C1 segment of cervical spinal cord (tissue), 14 donors: Measurements from ENCODE around the gene PCDHA9.
"Not testable (repeated sequence)": the region's sequence is repeated elsewhere in the genome, so short reads cannot be mapped to it uniquely, and the experiment has no call there.

Source experiments
- DNase-seq, 14 donors: peaks; one replicate each; lab custom pipeline; 2025; lab: John Stamatoyannopoulos, UW

The PCDHA9 gene, protein sequence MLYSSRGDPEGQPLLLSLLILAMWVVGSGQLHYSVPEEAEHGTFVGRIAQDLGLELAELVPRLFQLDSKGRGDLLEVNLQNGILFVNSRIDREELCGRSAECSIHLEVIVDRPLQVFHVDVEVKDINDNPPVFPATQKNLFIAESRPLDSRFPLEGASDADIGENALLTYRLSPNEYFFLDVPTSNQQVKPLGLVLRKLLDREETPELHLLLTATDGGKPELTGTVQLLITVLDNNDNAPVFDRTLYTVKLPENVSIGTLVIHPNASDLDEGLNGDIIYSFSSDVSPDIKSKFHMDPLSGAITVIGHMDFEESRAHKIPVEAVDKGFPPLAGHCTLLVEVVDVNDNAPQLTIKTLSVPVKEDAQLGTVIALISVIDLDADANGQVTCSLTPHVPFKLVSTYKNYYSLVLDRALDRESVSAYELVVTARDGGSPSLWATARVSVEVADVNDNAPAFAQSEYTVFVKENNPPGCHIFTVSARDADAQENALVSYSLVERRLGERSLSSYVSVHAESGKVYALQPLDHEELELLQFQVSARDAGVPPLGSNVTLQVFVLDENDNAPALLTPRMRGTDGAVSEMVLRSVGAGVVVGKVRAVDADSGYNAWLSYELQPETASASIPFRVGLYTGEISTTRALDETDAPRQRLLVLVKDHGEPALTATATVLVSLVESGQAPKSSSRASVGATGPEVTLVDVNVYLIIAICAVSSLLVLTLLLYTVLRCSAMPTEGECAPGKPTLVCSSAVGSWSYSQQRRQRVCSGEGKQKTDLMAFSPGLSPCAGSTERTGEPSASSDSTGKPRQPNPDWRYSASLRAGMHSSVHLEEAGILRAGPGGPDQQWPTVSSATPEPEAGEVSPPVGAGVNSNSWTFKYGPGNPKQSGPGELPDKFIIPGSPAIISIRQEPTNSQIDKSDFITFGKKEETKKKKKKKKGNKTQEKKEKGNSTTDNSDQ

DNA sequence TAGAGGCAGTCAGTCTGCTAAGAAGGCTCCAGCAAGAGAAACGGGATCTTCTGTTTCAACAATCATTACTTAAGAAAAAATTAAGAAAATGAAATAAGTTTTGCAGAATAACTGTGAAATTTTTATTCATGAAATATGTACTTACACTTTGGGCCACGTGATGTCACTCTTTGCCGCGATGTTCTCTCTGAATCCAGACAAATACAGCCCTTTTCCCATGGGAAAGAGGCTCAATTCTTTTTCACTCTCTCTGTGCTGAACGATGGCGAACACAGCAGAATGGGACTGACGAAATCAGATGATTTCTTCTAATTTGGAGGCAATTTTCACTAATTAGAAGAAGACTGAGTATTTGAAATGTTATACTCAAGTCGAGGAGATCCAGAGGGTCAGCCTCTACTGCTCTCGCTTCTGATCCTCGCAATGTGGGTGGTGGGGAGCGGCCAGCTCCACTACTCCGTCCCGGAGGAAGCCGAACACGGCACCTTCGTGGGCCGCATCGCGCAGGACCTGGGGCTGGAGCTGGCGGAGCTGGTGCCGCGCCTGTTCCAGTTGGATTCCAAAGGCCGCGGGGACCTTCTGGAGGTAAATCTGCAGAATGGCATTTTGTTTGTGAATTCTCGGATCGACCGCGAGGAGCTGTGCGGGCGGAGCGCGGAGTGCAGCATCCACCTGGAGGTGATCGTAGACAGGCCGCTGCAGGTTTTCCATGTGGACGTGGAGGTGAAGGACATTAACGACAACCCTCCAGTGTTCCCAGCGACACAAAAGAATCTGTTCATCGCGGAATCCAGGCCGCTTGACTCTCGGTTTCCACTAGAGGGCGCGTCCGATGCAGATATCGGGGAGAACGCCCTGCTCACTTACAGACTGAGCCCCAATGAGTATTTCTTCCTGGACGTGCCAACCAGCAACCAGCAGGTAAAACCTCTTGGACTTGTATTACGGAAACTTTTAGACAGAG is at the start of gene PCDHA9:
Gene PCDHA9, plus strand, starts transcription at position 244 of the 964 bp plus-strand sequence. Its CDS starts 114 bp downstream, at position 358.
- peak in 1 of 14 donors; percentile 19 for DNase-seq

DNA sequence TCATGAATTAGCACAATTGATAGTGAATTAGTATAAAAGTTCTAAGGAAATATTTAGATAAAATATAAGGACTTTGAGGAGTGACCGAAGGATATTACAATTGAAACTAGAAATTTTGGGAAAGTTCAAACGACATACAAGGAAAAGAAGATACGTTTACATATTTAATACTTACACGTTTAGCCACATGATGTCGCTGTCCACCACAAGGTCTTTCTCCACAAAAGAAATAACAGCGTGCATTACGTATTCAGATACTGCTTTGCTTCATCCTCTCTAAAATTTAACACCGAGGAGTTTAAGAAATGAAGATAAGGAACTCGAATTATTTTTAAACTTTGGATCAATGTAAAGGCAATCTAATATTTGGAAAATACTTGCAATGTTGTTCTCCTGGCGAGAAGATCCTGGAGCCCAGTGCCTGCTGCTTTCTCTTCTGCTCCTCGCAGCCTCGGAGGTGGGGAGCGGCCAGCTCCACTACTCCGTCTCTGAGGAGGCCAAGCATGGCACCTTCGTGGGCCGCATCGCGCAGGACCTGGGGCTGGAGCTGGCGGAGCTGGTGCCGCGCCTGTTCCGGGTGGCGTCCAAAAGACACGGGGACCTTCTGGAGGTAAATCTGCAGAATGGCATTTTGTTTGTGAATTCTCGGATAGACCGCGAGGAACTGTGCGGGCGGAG is 47.2 kb upstream of the PCDHA9 start, which contains the start of gene PCDHA3:
Gene PCDHA3, plus strand, starts transcription at position 242 of the 678 bp plus-strand sequence.
- DNase-seq, result peak in 3 of 14 donors; percentile 10 to 14 (median 13)

DNA sequence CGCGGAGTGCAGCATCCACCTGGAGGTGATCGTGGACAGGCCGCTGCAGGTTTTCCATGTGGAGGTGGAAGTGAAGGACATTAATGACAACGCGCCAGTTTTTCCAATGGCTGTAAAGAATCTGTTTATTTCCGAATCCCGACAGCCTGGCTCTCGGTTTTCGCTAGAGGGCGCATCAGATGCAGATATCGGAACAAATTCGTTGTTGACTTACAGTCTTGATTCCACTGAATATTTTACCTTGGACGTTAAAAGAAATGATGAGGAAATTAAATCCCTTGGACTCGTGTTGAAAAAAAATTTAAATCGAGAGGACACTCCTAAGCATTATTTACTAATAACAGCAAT is 46.7 kb upstream of the PCDHA9 start:
- DNase-seq, result peak in 3 of 14 donors; percentile 10 to 21 (median 19)

DNA sequence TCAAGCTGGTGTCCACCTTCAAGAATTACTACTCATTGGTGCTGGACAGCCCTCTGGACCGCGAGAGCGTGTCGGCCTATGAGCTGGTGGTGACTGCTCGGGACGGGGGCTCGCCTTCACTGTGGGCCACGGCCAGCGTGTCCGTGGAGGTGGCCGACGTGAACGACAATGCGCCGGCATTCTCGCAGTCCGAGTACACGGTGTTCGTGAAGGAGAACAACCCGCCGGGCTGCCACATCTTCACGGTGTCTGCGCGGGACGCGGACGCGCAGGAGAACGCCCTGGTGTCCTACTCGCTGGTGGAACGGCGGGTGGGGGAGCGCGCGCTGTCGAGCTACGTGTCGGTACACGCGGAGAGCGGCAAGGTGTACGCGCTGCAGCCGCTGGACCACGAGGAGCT is 45.8 kb upstream of the PCDHA9 start:
- DNase-seq, result not testable (repeated sequence)

DNA sequence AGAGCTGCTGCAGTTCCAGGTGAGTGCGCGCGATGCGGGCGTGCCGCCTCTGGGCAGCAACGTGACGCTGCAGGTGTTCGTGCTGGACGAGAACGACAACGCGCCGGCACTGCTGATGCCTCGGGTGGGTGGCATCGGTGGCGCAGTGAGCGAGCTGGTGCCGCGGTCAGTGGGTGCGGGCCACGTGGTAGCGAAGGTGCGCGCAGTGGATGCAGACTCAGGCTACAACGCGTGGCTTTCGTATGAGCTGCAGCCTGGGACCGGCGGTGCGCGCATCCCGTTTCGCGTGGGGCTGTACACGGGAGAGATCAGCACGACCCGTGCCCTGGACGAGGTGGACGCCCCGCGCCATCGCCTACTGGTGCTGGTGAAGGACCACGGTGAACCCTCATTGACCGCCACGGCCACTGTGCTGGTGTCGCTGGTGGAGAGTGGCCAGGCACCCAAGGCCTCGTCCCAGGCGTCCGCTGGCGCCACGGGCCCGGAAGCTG is 45.4 kb upstream of the PCDHA9 start:
- no peak for DNase-seq

DNA sequence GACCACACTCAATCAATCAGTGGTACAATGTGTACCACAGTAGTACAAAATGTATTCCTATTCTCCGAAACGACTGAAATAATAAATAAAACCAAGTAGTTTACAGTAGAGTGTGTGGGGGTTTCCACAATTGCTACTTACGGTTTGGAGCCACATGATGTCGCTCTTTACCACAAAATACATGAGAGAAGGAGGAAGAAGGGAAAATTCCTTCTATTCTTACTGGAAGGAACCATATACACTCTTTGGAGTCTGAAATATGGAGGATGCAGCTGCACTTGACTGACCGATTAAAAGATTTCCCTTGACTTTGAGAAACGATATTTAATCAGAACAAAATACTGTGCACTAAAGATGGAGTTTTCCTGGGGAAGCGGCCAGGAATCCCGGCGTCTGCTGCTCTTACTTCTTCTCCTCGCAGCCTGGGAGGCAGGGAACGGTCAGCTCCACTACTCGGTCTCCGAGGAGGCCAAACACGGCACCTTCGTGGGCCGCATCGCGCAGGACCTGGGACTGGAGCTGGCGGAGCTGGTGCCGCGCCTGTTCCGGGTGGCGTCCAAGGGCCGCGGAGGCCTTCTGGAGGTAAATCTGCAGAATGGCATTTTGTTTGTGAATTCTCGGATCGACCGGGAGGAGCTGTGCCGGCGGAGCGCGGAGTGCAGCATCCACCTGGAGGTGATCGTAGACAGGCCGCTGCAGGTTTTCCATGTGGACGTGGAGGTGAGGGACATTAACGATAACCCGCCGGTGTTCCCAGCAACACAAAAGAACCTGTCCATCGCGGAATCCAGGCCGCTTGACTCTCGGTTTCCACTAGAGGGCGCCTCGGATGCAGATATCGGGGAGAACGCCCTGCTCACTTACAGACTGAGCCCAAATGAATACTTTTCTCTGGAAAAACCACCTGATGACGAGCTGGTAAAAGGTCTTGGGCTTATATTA is 41.1 kb upstream of the PCDHA9 start, which contains the start of gene PCDHA4:
Gene PCDHA4, plus strand, starts transcription at position 235 of the 942 bp plus-strand sequence.
- peak in 7 of 14 donors; percentile 20 to 44 (median 31) for DNase-seq

DNA sequence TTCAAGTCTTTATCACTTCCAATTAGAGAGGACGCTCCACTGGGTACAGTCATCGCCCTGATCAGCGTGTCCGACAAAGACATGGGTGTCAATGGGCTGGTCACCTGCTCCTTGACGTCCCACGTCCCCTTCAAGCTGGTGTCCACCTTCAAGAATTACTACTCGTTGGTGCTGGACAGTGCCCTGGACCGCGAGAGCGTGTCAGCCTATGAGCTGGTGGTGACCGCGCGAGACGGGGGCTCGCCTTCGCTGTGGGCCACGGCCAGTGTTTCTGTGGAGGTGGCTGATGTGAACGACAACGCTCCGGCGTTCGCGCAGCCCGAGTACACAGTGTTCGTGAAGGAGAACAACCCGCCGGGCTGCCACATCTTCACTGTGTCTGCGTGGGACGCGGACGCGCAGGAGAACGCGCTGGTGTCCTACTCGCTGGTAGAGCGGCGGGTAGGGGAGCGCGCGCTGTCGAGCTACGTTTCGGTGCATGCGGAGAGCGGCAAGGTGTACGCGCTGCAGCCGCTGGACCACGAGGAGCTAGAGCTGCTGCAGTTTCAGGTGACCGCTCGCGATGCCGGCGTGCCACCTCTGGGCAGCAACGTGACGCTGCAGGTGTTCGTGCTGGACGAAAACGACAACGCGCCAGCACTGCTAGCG is 39.8 kb upstream of the PCDHA9 start:
- not testable (repeated sequence) for DNase-seq

DNA sequence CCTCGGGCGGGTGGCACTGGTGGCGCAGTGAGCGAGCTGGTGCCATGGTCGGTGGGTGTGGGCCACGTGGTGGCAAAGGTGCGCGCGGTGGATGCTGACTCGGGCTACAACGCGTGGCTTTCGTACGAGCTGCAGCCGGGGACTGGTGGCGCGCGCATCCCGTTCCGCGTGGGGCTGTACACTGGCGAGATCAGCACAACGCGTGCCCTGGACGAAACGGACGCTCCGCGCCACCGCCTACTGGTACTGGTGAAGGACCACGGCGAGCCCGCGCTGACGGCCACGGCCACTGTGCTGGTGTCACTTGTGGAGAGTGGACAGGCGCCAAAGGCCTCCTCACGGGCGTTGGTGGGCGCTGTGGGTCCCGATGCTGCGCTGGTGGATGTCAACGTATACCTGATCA is 39.3 kb upstream of the PCDHA9 start:
- no peak for DNase-seq

DNA sequence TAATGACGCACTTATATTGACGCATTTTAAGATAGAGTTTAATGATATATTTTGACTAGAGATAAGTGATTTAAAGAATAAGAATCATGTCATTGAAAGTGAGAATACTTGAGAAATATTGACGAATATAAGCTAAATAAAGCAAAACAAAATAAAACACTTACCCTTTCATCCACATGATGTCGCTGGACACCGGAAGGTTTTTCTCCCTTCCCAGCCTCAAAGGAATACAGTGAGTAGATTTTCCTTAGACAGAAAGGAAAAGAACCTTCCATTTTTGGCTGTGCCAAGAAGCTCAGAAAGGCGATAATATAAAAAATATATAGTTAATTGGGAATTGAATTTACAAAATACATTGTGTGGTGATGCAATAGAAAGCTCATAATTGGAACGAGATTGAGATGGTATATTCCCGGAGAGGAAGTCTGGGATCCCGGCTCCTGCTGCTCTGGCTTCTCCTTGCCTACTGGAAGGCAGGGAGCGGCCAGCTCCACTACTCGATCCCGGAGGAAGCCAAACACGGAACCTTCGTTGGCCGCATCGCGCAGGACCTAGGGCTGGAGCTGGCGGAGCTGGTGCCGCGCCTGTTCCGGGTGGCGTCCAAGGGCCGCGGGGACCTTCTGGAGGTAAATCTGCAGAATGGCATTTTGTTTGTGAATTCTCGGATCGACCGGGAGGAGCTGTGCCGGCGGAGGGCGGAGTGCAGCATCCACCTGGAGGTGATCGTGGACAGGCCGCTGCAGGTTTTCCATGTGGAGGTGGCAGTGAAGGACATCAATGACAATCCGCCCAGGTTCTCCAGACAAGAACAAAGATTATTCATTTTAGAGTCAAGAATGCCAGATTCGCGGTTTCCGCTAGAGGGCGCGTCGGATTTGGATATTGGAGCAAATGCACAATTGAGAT is 26.6 kb upstream of the PCDHA9 start, which contains the start of gene PCDHA5:
Gene PCDHA5, plus strand, starts transcription at position 239 of the 906 bp plus-strand sequence.
- peak in 2 of 14 donors; percentile 20 to 22 for DNase-seq

DNA sequence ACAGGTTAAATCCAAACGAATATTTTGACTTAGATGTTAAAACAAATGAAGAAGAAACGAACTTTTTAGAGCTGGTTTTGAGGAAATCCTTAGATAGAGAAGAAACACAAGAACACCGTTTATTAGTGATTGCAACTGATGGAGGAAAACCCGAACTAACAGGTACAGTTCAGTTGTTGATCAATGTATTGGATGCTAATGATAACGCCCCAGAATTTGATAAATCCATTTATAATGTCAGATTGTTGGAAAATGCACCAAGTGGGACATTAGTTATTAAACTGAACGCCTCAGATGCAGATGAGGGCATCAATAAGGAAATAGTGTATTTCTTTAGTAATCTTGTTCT is 25.9 kb upstream of the PCDHA9 start:
- no peak for DNase-seq

DNA sequence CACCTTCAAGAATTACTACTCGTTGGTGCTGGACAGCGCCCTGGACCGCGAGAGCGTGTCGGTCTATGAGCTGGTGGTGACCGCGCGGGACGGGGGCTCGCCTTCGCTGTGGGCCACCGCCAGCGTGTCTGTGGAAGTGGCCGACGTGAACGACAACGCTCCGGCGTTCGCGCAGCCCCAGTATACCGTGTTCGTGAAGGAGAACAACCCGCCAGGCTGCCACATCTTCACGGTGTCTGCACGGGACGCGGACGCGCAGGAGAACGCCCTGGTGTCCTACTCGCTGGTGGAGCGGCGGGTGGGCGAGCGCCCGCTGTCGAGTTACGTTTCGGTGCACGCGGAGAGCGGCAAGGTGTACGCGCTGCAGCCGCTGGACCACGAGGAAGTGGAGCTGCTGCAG is 25.2 kb upstream of the PCDHA9 start:
- DNase-seq, result not testable (repeated sequence)

DNA sequence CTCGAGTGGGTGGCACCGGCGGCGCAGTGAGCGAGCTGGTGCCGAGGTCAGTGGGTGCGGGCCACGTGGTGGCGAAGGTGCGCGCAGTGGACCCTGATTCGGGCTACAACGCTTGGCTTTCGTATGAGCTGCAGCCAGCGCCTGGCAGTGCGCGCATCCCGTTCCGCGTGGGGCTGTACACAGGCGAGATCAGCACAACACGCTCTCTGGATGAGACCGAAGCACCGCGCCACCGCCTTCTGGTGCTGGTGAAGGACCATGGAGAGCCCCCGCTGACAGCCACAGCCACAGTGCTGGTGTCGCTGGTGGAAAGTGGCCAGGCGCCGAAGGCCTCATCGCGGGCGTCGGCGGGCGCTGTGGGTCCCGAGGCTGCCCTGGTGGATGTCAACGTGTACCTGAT is 24.7 kb upstream of the PCDHA9 start:
- DNase-seq, result no peak

DNA sequence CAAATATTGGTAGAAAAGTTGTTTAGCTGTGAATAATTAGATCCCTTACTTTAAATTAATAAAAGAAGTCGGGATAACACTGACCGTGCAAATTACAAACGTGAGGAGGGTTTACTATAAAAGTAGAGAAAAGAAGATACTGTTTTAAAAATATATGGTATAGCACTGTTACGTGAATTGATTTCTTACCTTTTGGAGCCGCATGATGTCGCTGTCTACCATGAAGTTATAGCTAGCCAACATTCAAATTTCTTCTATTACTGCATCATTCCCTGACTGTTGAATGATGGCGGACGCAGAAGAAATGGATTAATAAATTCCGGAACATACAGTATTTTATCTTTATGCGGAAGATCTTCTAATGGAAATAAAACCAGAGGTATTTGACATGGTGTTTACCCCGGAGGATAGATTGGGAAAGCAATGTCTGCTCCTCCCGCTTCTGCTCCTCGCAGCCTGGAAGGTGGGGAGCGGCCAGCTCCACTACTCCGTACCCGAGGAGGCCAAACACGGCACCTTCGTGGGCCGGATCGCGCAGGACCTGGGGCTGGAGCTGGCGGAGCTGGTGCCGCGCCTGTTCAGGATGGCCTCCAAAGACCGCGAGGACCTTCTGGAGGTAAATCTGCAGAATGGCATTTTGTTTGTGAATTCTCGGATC is 20.3 kb upstream of the PCDHA9 start, which contains the start of gene PCDHA6:
Gene PCDHA6, plus strand, starts transcription at position 257 of the 658 bp plus-strand sequence. Its CDS starts 132 bp downstream, at position 389.
- peak in 1 of 14 donors; percentile 17 for DNase-seq

DNA sequence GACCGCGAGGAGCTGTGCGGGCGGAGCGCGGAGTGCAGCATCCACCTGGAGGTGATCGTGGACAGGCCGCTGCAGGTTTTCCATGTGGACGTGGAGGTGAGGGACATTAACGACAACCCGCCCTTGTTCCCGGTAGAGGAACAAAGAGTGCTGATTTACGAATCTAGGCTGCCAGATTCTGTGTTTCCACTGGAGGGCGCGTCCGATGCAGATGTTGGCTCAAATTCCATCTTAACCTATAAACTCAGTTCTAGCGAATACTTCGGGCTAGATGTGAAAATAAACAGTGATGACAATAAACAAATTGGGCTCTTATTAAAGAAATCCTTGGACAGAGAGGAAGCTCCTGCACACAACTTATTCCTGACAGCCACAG is 19.8 kb upstream of the PCDHA9 start:
- DNase-seq, result no peak

DNA sequence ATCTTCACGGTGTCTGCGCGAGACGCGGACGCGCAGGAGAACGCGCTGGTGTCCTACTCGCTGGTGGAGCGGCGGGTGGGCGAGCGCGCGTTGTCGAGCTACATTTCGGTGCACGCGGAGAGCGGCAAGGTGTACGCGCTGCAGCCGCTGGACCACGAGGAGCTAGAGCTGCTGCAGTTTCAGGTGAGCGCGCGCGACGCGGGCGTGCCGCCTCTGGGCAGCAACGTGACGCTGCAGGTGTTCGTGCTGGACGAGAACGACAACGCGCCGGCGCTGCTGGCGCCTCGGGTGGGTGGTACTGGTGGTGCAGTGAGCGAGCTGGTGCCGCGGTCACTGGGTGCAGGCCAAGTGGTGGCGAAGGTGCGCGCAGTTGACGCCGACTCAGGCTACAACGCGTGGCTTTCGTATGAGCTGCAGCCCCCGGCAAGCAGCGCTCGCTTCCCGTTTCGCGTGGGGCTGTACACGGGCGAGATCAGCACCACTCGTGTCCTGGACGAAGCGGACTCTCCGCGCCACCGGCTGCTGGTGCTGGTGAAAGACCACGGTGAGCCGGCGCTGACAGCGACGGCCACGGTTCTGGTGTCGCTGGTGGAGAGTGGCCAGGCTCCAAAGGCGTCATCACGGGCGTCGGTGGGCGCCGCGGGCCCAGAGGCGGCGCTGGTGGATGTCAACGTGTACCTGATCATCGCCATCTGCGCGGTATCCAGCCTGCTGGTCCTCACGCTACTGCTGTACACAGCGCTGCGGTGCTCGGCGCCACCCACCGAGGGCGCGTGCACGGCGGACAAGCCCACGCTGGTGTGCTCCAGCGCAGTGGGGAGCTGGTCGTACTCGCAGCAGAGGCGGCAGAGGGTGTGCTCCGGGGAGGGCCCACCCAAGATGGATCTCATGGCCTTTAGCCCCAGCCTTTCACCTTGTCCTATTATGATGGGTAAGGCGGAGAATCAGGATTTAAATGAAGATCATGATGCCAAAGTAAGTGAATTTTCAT is 18.4 kb upstream of the PCDHA9 start:
- DNase-seq, result not testable (repeated sequence)
